GM18519 (cell line): ENCODE results near the gene ZBTB38.
A peak's percentile ranks its signal among the peaks of the same experiment; 100 is the strongest.

Source experiments
- ATAC-seq: cut with Tn5 transposase; IDR thresholded peaks from one replicate; pipeline ENCODE4 v1.9.1; 2021; ENCODE audit warnings: mild to moderate bottlenecking, moderate library complexity; ENCODE audit not compliant: unreplicated experiment, low FRiP score

The ZBTB38 gene

GRCh38 chr3:141401573-141402475 lies 33.5 kb downstream of the ZBTB38 start:
- peak; percentile 37 for ATAC-seq

- ATAC-seq: peak; percentile 17
These were observed 34.3 kb downstream of the ZBTB38 start for GRCh38 chr3:141402476-141403171.

GRCh38 chr3:141403576-141403975 lies 35.3 kb downstream of the ZBTB38 start:
- ATAC-seq: no peak

GRCh38 chr3:141405025-141405424 lies 36.7 kb downstream of the ZBTB38 start:
- no peak for ATAC-seq

- ATAC-seq: no peak
These were observed 37.3 kb downstream of the ZBTB38 start for GRCh38 chr3:141405591-141405990.

GRCh38 chr3:141406265-141406664 lies 38.0 kb downstream of the ZBTB38 start:
- ATAC-seq: no peak

GRCh38 chr3:141407047-141407446 lies 38.7 kb downstream of the ZBTB38 start:
- ATAC-seq: no peak

GRCh38 chr3:141407825-141408224 lies 39.5 kb downstream of the ZBTB38 start:
- no peak for ATAC-seq

GRCh38 chr3:141408596-141408995 lies 40.3 kb downstream of the ZBTB38 start:
- no peak for ATAC-seq

- no peak for ATAC-seq
These were observed 41.6 kb downstream of the ZBTB38 start for GRCh38 chr3:141409940-141410241.

GRCh38 chr3:141410408-141410807 lies 42.1 kb downstream of the ZBTB38 start:
- no peak for ATAC-seq

GRCh38 chr3:141410846-141411245 lies 42.5 kb downstream of the ZBTB38 start:
- ATAC-seq: no peak

- no peak for ATAC-seq
These were observed 43.0 kb downstream of the ZBTB38 start for GRCh38 chr3:141411251-141411771.

GRCh38 chr3:141412087-141412935 lies 44.0 kb downstream of the ZBTB38 start:
- no peak for ATAC-seq

GRCh38 chr3:141412936-141413354 lies 44.6 kb downstream of the ZBTB38 start:
- ATAC-seq: no peak

- ATAC-seq: no peak
These were observed 45.1 kb downstream of the ZBTB38 start for GRCh38 chr3:141413391-141413790.

GRCh38 chr3:141413801-141414689 lies 45.7 kb downstream of the ZBTB38 start:
- no peak for ATAC-seq

GRCh38 chr3:141414800-141415462 lies 46.6 kb downstream of the ZBTB38 start:
- no peak for ATAC-seq

- no peak for ATAC-seq
These were observed 47.6 kb downstream of the ZBTB38 start for GRCh38 chr3:141415953-141416352.
